SKM-1 treated with dmso at 0.1 percent for 144 hours (cell line): ENCODE data around the gene ZC3HAV1.
"Not testable (repeated sequence)": the region's sequence is repeated elsewhere in the genome, so short reads cannot be mapped to it uniquely, and the experiment has no call there.

Experiments used
- DNase-seq: peaks from one replicate; lab custom pipeline; 2025; ENCODE audit not compliant: unreplicated experiment; lab: John Stamatoyannopoulos, UW

Gene ZC3HAV1

GRCh38 chr7:139088268-139088667 is 21.3 kb downstream of the ZC3HAV1 start:
- DNase-seq, result no peak

- DNase-seq, result no peak
These were observed 22.3 kb downstream of the ZC3HAV1 start for GRCh38 chr7:139087212-139087611.

- no peak for DNase-seq
These were observed 23.1 kb downstream of the ZC3HAV1 start for GRCh38 chr7:139086454-139086853.

GRCh38 chr7:139084709-139085108 is 24.8 kb downstream of the ZC3HAV1 start:
- DNase-seq, result no peak

- DNase-seq, result no peak
These were observed 27.9 kb downstream of the ZC3HAV1 start for GRCh38 chr7:139081584-139081983.

- DNase-seq, result no peak
These were observed 28.6 kb downstream of the ZC3HAV1 start for GRCh38 chr7:139080905-139081304.

- DNase-seq, result no peak
These were observed 29.7 kb downstream of the ZC3HAV1 start for GRCh38 chr7:139079861-139080260.

GRCh38 chr7:139078911-139079310 is 30.6 kb downstream of the ZC3HAV1 start:
- no peak for DNase-seq

GRCh38 chr7:139078399-139078798 is 31.1 kb downstream of the ZC3HAV1 start:
- DNase-seq, result no peak

GRCh38 chr7:139077706-139078105 is 31.8 kb downstream of the ZC3HAV1 start:
- not testable (repeated sequence) for DNase-seq

- no peak for DNase-seq
These were observed 33.4 kb downstream of the ZC3HAV1 start for GRCh38 chr7:139075871-139076686.

- peak; percentile 74 for DNase-seq
These were observed 34.4 kb downstream of the ZC3HAV1 start for GRCh38 chr7:139075031-139075652.

- peak; percentile 5 for DNase-seq
These were observed 36.7 kb downstream of the ZC3HAV1 start for GRCh38 chr7:139072796-139073195.

GRCh38 chr7:139071680-139072079 is 37.8 kb downstream of the ZC3HAV1 start:
- no peak for DNase-seq

- no peak for DNase-seq
These were observed 40.7 kb downstream of the ZC3HAV1 start for GRCh38 chr7:139068544-139069399.

GRCh38 chr7:139066315-139066714 is 43.2 kb downstream of the ZC3HAV1 start:
- no peak for DNase-seq

GRCh38 chr7:139065323-139065722 is 44.2 kb downstream of the ZC3HAV1 start:
- no peak for DNase-seq

GRCh38 chr7:139061416-139061815 is 48.1 kb downstream of the ZC3HAV1 start:
- DNase-seq, result no peak

GRCh38 chr7:139060695-139061237 is 48.8 kb downstream of the ZC3HAV1 start:
- no peak for DNase-seq

GRCh38 chr7:139059905-139060304 is 49.6 kb downstream of the ZC3HAV1 start:
- no peak for DNase-seq

GRCh38 chr7:139058943-139059342 is 50.6 kb downstream of the ZC3HAV1 start:
- no peak for DNase-seq
